K562 (cell line): ENCODE results near the gene PDK3.

Experiments used
- CC2D1A ChIP-seq: fragments of 450-650 bp; IDR thresholded peaks from 2 replicates; pipeline ENCODE4 v1.6.1; 2017; ENCODE audit warnings: mild to moderate bottlenecking
- KLF13 ChIP-seq: fragments of 450-650 bp; IDR thresholded peaks from 2 replicates; pipeline ENCODE4 v1.6.1; 2016; ENCODE audit warnings: missing genetic modification characterization, low read depth, mild to moderate bottlenecking, missing compliant biosample characterization, moderate library complexity, borderline replicate concordance
- NR2C2 ChIP-seq, 2 experiments: fragments of 200-800 bp in 1 of 2; sonication (Bioruptor generic) in 1 of 2; sonication (generic) in 1 of 2; formaldehyde crosslinking in 1 of 2; IDR thresholded peaks; 2 replicates each; pipeline versions ENCODE4 v1.6.1 to v1.8.0; 2016 to 2022; ENCODE audit warnings: mild to moderate bottlenecking in 1 of 2, missing compliant biosample characterization in 1 of 2, missing genetic modification characterization in 1 of 2, missing genetic modification reagents in 1 of 2
- PHF8 ChIP-seq: fragments of 200-600 bp; sonication (generic); IDR thresholded peaks from 2 replicates; pipeline ENCODE4 v1.6.1; 2012; ENCODE audit warnings: mixed run types, mild to moderate bottlenecking, inconsistent platforms, low read length, moderate library complexity, borderline replicate concordance
- POLR2A ChIP-seq: fragments of 450-650 bp; conservative IDR thresholded peaks from 2 replicates; pipeline ENCODE4 v1.6.1; 2016
- POLR2AphosphoS5 ChIP-seq: IDR thresholded peaks from 2 replicates; pipeline ENCODE4 v1.6.1; 2011; ENCODE audit warnings: mild to moderate bottlenecking, low read depth, low read length, moderate library complexity; ENCODE audit not compliant: control insufficient read depth, insufficient read depth
- RAD21 ChIP-seq, 2 experiments: fragments of 250-450 bp in 1 of 2; fragments of 450-650 bp in 1 of 2; sonication (Bioruptor Pico) in 1 of 2; formaldehyde crosslinking in 1 of 2; IDR thresholded peaks in 1 of 2; conservative IDR thresholded peaks in 1 of 2; 2 replicates each; pipeline versions ENCODE4 v1.4.0 to v1.8.0; 2020 to 2022; ENCODE audit warnings: mild to moderate bottlenecking in 2 of 2, moderate library complexity in 1 of 2
- SMAD3 ChIP-seq: fragments of 450-650 bp; formaldehyde crosslinking; conservative IDR thresholded peaks from 2 replicates; pipeline ENCODE4 v1.4.0; 2020; ENCODE audit warnings: mild to moderate bottlenecking
- TAF15 ChIP-seq: fragments of 200-400 bp; formaldehyde crosslinking; IDR thresholded peaks from 2 replicates; pipeline ENCODE4 v1.6.1; 2017; ENCODE audit warnings: mild to moderate bottlenecking, low read depth, low read length, moderate library complexity
- ZNF778 ChIP-seq: fragments of 450-650 bp; formaldehyde crosslinking; IDR thresholded peaks from 2 replicates; pipeline ENCODE4 v1.4.0; 2020; ENCODE audit warnings: mild to moderate bottlenecking, moderate library complexity
- ZSCAN29 ChIP-seq: fragments of 450-650 bp; IDR thresholded peaks from 2 replicates; pipeline ENCODE4 v1.6.1; 2017
- TF ChIP-seq, protein P1 (sequence below), 2 experiments: fragments of 450-650 bp in 1 of 2; sonication (generic) in 1 of 2; formaldehyde crosslinking in 1 of 2; IDR thresholded peaks in 1 of 2; conservative IDR thresholded peaks in 1 of 2; 2 replicates each; pipeline versions ENCODE4 v1.6.1 to v1.8.1; 2016 to 2023; ENCODE audit warnings: mild to moderate bottlenecking in 2 of 2, moderate library complexity in 2 of 2, inconsistent platforms in 1 of 2, missing genetic modification reagents in 1 of 2
- TF ChIP-seq, protein P2 (sequence below): sonication (generic); formaldehyde crosslinking; IDR thresholded peaks from 2 replicates; pipeline ENCODE4 v1.9.0; 2022; ENCODE audit warnings: mild to moderate bottlenecking, missing genetic modification reagents
- TF ChIP-seq, protein P3 (sequence below), 2 experiments: IDR thresholded peaks; 2 replicates each; pipeline ENCODE4 v1.6.1; 2011; ENCODE audit warnings: borderline replicate concordance in 1 of 2, control low read depth in 1 of 2, low read depth in 1 of 2, low read length in 1 of 2, mild to moderate bottlenecking in 1 of 2, mixed read lengths in 1 of 2, moderate library complexity in 1 of 2; ENCODE audit not compliant: insufficient read depth in 1 of 2, insufficient read length in 1 of 2, poor library complexity in 1 of 2, severe bottlenecking in 1 of 2; ENCODE audit errors: extremely low read depth in 1 of 2

DNA sequence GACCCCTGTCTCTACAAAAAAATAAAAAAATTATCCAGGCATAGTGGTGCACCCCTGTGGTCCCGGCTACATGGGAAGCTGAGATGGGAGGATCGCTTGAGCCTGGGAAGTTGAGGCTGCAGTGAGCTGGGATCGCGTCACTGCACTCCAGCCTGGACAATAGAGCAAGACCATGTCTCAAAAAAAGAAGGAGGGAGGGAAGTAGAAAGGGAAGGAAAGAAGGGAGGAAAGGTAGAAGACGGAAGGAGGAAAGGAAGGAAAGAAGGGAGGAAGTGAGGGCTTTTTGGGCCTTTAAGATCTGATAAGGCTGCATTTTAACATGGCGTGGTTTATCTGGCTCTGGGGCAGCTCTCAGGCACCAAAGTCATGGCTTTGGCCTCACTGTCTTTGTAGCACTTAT lies 10.4 kb downstream of the PDK3 start:
- TF ChIP-seq ZNF778 (CRISPR knock-in tag) (no peak), SMAD3 (CRISPR knock-in tag) (no peak), RAD21 (CRISPR knock-in tag; conservative IDR thresholded peaks at IDR 0.05 in 1 of 2, IDR thresholded peaks at IDR 0.05 in 1 of 2) (no peak), TAF15 (no peak), NR2C2 (CRISPR knock-in tag; IDR thresholded peaks at IDR 0.05) (no peak), NR2C2 (tag; IDR thresholded peaks at IDR 0.05) (no peak), POLR2AphosphoS5 (no peak), CC2D1A (no peak), ZSCAN29 (no peak), KLF13 (tag) (no peak), POLR2A (no peak), PHF8 (no peak)
- TF ChIP-seq, protein P1, sequence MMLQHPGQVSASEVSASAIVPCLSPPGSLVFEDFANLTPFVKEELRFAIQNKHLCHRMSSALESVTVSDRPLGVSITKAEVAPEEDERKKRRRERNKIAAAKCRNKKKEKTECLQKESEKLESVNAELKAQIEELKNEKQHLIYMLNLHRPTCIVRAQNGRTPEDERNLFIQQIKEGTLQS (IDR thresholded peaks at IDR 0.05), result no peak
- TF ChIP-seq, protein P1 (CRISPR knock-in tag; conservative IDR thresholded peaks at IDR 0.05), result no peak
- TF ChIP-seq, protein P2, sequence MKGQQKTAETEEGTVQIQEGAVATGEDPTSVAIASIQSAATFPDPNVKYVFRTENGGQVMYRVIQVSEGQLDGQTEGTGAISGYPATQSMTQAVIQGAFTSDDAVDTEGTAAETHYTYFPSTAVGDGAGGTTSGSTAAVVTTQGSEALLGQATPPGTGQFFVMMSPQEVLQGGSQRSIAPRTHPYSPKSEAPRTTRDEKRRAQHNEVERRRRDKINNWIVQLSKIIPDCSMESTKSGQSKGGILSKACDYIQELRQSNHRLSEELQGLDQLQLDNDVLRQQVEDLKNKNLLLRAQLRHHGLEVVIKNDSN (CRISPR knock-in tag), result no peak
- TF ChIP-seq, protein P3, sequence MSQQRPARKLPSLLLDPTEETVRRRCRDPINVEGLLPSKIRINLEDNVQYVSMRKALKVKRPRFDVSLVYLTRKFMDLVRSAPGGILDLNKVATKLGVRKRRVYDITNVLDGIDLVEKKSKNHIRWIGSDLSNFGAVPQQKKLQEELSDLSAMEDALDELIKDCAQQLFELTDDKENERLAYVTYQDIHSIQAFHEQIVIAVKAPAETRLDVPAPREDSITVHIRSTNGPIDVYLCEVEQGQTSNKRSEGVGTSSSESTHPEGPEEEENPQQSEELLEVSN (IDR thresholded peaks at IDR 0.05; ENCODE audit: borderline replicate concordance in 1 of 2, extremely low read depth in 1 of 2, insufficient read depth in 1 of 2, insufficient read length in 1 of 2, low read depth in 1 of 2, low read length in 1 of 2, poor library complexity in 1 of 2, severe bottlenecking in 1 of 2), result no peak
